ENCODE data around the gene OR10A3.

The OR10A3 gene

GRCh38 chr11:7936615-7937014, 4.9 kb downstream of the OR10A3 start:
- no peak for DNase-seq

GRCh38 chr11:7931168-7931567, 10.3 kb downstream of the OR10A3 start, which contains the start of gene OR10A6:
TSS of gene OR10A6 (minus strand) at chr11:7931268. CDS start at chr11:7928662, 2,606 bp downstream.
- no peak for DNase-seq

- DNase-seq, result no peak
Observed at GRCh38 chr11:7927635-7928034, 13.9 kb downstream of the OR10A3 start.

- no peak for DNase-seq
Observed at GRCh38 chr11:7924536-7924935, 17.0 kb downstream of the OR10A3 start.

GRCh38 chr11:7918141-7918540, 23.4 kb downstream of the OR10A3 start:
- DNase-seq, result no peak

GRCh38 chr11:7911011-7911410, 30.5 kb downstream of the OR10A3 start:
- no peak for DNase-seq

GRCh38 chr11:7910286-7910788, 31.2 kb downstream of the OR10A3 start:
- DNase-seq, result peak; percentile 33

GRCh38 chr11:7909585-7910285, 31.8 kb downstream of the OR10A3 start:
- DNase-seq, result no peak

- DNase-seq, result no peak
Observed at GRCh38 chr11:7907121-7907520, 34.4 kb downstream of the OR10A3 start.

GRCh38 chr11:7906481-7906880, 35.0 kb downstream of the OR10A3 start:
- no peak for DNase-seq

- no peak for DNase-seq
Observed at GRCh38 chr11:7905961-7906429, 35.5 kb downstream of the OR10A3 start.

GRCh38 chr11:7905549-7905948, 36.0 kb downstream of the OR10A3 start:
- no peak for DNase-seq

- no peak for DNase-seq
Observed at GRCh38 chr11:7904917-7905316, 36.6 kb downstream of the OR10A3 start.

- no peak for DNase-seq
Observed at GRCh38 chr11:7903940-7904339, 37.6 kb downstream of the OR10A3 start.

GRCh38 chr11:7901319-7901854, 40.1 kb downstream of the OR10A3 start:
- no peak for DNase-seq

- no peak for DNase-seq
Observed at GRCh38 chr11:7900686-7901085, 40.8 kb downstream of the OR10A3 start.

- no peak for DNase-seq
Observed at GRCh38 chr11:7899418-7899817, 42.1 kb downstream of the OR10A3 start.

- no peak for DNase-seq
Observed at GRCh38 chr11:7898666-7899283, 42.7 kb downstream of the OR10A3 start.

GRCh38 chr11:7896009-7896785, 45.3 kb downstream of the OR10A3 start:
- no peak for DNase-seq

- DNase-seq, result no peak
Observed at GRCh38 chr11:7894251-7894650, 47.3 kb downstream of the OR10A3 start.

GRCh38 chr11:7893796-7894195, 47.7 kb downstream of the OR10A3 start:
- no peak for DNase-seq

GRCh38 chr11:7892840-7893254, 48.7 kb downstream of the OR10A3 start:
- peak; percentile 37 for DNase-seq

GRCh38 chr11:7892059-7892699, 49.3 kb downstream of the OR10A3 start:
- DNase-seq, result peak; percentile 42
